Pancreas (tissue), 10 donors: Measurements from ENCODE around the gene SLCO4A1. TPM values are rescaled to one million over a fixed set of nuclear protein-coding genes. Genes with fewer than 3 reads are reported as not detected.

Source experiments
- ATAC-seq, 4 donors: fragments of 200-7000 bp; cut with Tn5 transposase; one replicate each; pipeline versions ENCODE4 v1.8.0 to v1.9.1; 2020; ENCODE audit warnings: mild to moderate bottlenecking in 4 of 4, moderate library complexity in 4 of 4
- DNase-seq, 6 donors: peaks; one replicate each; pipeline ENCODE4 v3.0.0-alpha.2; 2020
- FAIRE-seq: peaks from 2 replicates; lab custom pipeline; 2012; peaks lifted over from hg19 to GRCh38; lab: Jason Lieb, UNC
- H3K27ac ChIP-seq, 4 donors: fragments of 200-600 bp; sonication (generic); 1 replicate in 3 of 4; 2 replicates in 1 of 4; pipeline versions ENCODE4 v1.5.0 to v1.8.0; 2020
- H3K27me3 ChIP-seq, 4 donors: fragments of 200-600 bp; one replicate each; pipeline ENCODE4 v1.8.0; 2021
- H3K36me3 ChIP-seq, 3 donors: fragments of 200-600 bp; sonication (generic) in 1 of 3; one replicate each; pipeline versions ENCODE4 v1.5.0 to v1.8.0; 2020 to 2021
- H3K4me1 ChIP-seq, 3 donors: fragments of 200-600 bp; one replicate each; pipeline ENCODE4 v1.8.0; 2021
- H3K4me3 ChIP-seq, 4 donors: fragments of 200-600 bp; sonication (generic) in 2 of 4; one replicate each; pipeline versions ENCODE4 v1.5.0 to v1.8.0; 2020 to 2021
- H3K9me3 ChIP-seq, 4 donors: fragments of 200-600 bp; one replicate each; pipeline ENCODE4 v1.8.0; 2021
- CTCF ChIP-seq, 4 donors: fragments of 200-600 bp; sonication (generic) in 3 of 4; IDR thresholded peaks; one replicate each; pipeline versions ENCODE4 v1.5.0 to v1.8.0; 2021; ENCODE audit warnings: antibody characterized with exemption in 4 of 4
- WGBS, 2 donors: extraction: QIAGEN DNeasy Blood & Tissue Kit; methylation state at CpG; one replicate each; pipeline ENCODE4 v1.1.7; 2013; 5-methylcytosine and 5-hydroxymethylcytosine counted together
- intact Hi-C, 3 donors: fragments of 100-400 bp; cut with DNase I; formaldehyde crosslinking; loops; one replicate each; pipeline versions ENCODE4 v1.11.1 to v1.14.2; 2022
- polyA plus RNA-seq, 2 donors: library from polyadenylated mRNA; stranded (reverse); fragments of 200-250 nt; gene quantifications; one replicate each; pipeline ENCODE4 v1.2.3, GENCODE V29; 2013
- total RNA-seq, 6 donors: library from RNA; stranded (reverse); fragmentation: NEBNext Ultra II Directional in 4 of 6; extraction: Animal tissue kit (Norgen Biotek cat#: 25700) in 4 of 6; gene quantifications; one replicate each; pipeline versions ENCODE4 v1.2.1 to v1.2.4, GENCODE V29; 2021 to 2023
- donor health status: healthy with polysubstance abuse.
- donor health status: DM: no; HTN: no; CAD: no; lungs with moderate emphysema.
- donor health status: DM: no; HTN: no; CAD: no.
- donor health status: control.
- donor health status: control.
- donor health status: Bipolar disorder and iron deficiency.
- donor health status: DM: yes; HTN: yes; CAD: no.
- donor health status: DM: no; HTN: no; CAD: no.
- donor health status: DM: no; HTN: no; CAD: no.
- donor health status: DM: yes; HTN: yes; CAD: no.

SLCO4A1 gene
- total and polyA plus RNA-seq, 8 donors, result 1.2 to 15.9 (median 2.2) TPM

GRCh38 chr20:62710886-62711702, 68.8 kb downstream of the SLCO4A1 start:
- 36 to 47% methylated on average over 21 to 23 of the region's 23 CpGs for WGBS, 2 donors
- no peak overlapping the region for H3K4me3 ChIP-seq
- H3K36me3 ChIP-seq, result no peaks in the 10 kb centered on the region
- no peaks in the 10 kb centered on the region for H3K9me3 ChIP-seq
- FAIRE-seq (no peak), DNase-seq (peak in 2 of 6 donors; percentile 20 to 49), ATAC-seq (peak in 1 of 4 donors; percentile 19)
- H3K4me1 ChIP-seq, result no peaks in the 10 kb centered on the region
- peaks cover 0 to 25% (median 7%) of the 10 kb centered on the region in 4 donors for H3K27me3 ChIP-seq
- intact Hi-C loops, result no loop called here
- no peak overlapping the region for H3K27ac ChIP-seq
- TF ChIP-seq CTCF (IDR thresholded peaks at IDR 0.05), result no peak

GRCh38 chr20:62711703-62712101, 69.4 kb downstream of the SLCO4A1 start:
- ATAC-seq, result no peak
- no peak for TF ChIP-seq CTCF (IDR thresholded peaks at IDR 0.05)
- peaks cover 0 to 25% (median 7%) of the 10 kb centered on the region in 4 donors for H3K27me3 ChIP-seq
- no peak for FAIRE-seq
- H3K4me3 ChIP-seq, result no peak overlapping the region
- H3K36me3 ChIP-seq, result no peaks in the 10 kb centered on the region
- no peak overlapping the region for H3K27ac ChIP-seq
- peak in 2 of 6 donors; percentile 24 to 57 for DNase-seq
- no peaks in the 10 kb centered on the region for H3K4me1 ChIP-seq
- H3K9me3 ChIP-seq, result no peaks in the 10 kb centered on the region
- intact Hi-C loops, result no loop called here
- WGBS, 2 donors, result 45 to 51% methylated on average over 23 of the region's 23 CpGs

- Histone ChIP-seq H3K4me1 (no peaks in the 10 kb centered on the region), H3K27me3 (peaks cover 0 to 25% (median 7%) of the 10 kb centered on the region in 4 donors), H3K36me3 (no peaks in the 10 kb centered on the region), H3K27ac (no peak overlapping the region), H3K4me3 (no peak overlapping the region), H3K9me3 (no peaks in the 10 kb centered on the region)
- ATAC-seq (no peak), FAIRE-seq (no peak), DNase-seq (peak in 2 of 6 donors; percentile 9 to 41)
- intact Hi-C loops, result no loop called here
- TF ChIP-seq CTCF (IDR thresholded peaks at IDR 0.05), result no peak
- 55 to 65% methylated on average over 8 of the region's 8 CpGs for WGBS, 2 donors
Observed at GRCh38 chr20:62712606-62713005, 70.3 kb downstream of the SLCO4A1 start.

DNA sequence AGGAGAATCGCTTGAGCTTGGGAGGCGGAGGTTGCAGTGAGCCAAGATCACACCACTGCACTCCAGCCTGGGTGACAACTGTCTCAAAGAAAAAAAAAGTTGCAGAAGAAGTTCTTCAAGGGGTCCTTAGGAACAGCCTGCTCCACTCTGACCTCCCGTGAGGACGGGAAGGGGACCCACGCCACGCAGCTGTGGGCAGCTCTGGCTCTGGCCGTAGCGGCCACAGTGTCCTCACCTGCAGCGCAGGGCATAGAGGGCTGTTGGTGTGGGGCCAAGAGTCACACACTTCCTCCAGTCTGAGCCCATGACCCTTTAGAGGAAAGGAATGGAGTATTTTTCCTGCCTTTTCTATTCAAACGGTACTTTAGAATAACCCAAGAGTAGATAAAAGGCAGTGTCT, 71.7 kb downstream of the SLCO4A1 start:
- Histone ChIP-seq H3K4me3 (no peak overlapping the region), H3K27ac (no peak overlapping the region), H3K9me3 (no peaks in the 10 kb centered on the region), H3K4me1 (no peaks in the 10 kb centered on the region), H3K36me3 (no peaks in the 10 kb centered on the region), H3K27me3 (peaks cover 0 to 21% (median 5%) of the 10 kb centered on the region in 4 donors)
- FAIRE-seq (no peak), ATAC-seq (no peak), DNase-seq (peak in 2 of 6 donors; percentile 6 to 30)
- TF ChIP-seq CTCF (IDR thresholded peaks at IDR 0.05), result no peak
- WGBS, 2 donors, result 76 to 90% methylated on average over 10 of the region's 10 CpGs
- intact Hi-C loops, result no loop called here

GRCh38 chr20:62714799-62715198, 72.5 kb downstream of the SLCO4A1 start:
- intact Hi-C loops, result no loop called here
- H3K27ac ChIP-seq, result no peak overlapping the region
- H3K9me3 ChIP-seq, result no peaks in the 10 kb centered on the region
- H3K4me1 ChIP-seq, result no peaks in the 10 kb centered on the region
- H3K27me3 ChIP-seq, result peaks cover 0 to 13% (median 2%) of the 10 kb centered on the region in 4 donors
- no peak for TF ChIP-seq CTCF (IDR thresholded peaks at IDR 0.05)
- WGBS, 2 donors, result 80 to 82% methylated on average over 6 of the region's 6 CpGs
- FAIRE-seq, result no peak
- DNase-seq, result no peak
- no peak overlapping the region for H3K4me3 ChIP-seq
- no peaks in the 10 kb centered on the region for H3K36me3 ChIP-seq
- no peak for ATAC-seq
